HPDE6-E6E7 (cell line): ENCODE measurements around the gene LNPEP.

Experiments used
- DNase-seq: peaks from one replicate; pipeline ENCODE4 v3.0.0; 2011; ENCODE audit warnings: missing footprints; ENCODE audit errors: extremely low spot score

LNPEP gene

GRCh38 chr5:96999856-97000255 lies 64.0 kb downstream of the LNPEP start:
- DNase-seq: no peak

- DNase-seq: no peak
Measured at GRCh38 chr5:97000391-97000790, 64.5 kb downstream of the LNPEP start.

DNA sequence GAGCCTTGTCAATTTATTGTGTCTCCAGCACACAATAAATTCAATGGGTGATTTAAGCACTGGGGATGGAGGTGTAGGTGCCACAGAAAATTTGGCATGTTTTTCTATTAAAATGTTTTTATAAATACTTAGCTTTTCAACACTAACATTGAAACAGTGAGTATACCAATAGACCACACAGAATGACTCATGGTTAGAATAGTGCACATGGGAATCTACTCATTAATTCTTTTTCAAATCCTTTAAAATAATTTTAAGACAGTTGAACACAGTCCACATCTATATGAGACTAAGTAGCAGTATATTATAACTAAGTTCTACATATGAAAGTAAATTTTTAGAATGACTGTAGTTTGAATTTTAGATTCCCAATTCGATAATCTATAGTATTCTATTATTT lies 67.1 kb downstream of the LNPEP start:
- no peak for DNase-seq

GRCh38 chr5:97004423-97005060 lies 68.7 kb downstream of the LNPEP start:
- no peak for DNase-seq

- DNase-seq: no peak
Measured at GRCh38 chr5:97006454-97007060, 70.7 kb downstream of the LNPEP start.

DNA sequence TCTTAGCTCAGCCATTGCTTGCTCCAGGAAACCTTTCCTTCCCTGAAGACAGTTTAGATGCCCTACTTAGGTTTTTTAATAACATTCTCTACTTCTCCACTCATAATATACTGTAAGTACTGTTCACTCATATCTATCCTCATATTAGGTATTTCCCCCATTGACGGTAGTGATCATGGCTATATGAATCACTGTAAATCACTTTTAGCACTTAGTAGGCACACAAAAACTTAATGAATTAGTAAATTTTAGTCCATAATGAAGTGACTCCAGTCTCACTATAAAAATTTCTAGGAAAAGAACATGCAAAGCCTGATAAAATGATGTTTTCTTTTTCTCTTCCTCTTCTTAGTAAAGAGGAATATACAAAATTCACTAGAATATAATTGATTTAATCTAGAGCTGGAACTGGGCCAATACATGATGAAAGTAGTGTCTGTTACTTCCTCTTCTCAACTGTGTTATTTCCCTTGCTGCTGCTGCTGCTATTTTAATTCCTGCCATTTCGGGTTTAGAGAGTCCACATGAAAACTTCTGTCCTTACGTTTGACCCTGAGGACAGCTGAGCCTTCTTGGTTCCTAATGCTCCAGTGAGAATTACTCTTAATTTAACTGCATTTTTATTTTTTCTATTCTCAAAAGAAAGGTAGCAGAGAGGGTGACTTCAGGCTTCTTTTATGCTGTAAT lies 73.5 kb downstream of the LNPEP start:
- no peak for DNase-seq

GRCh38 chr5:97009921-97010320 lies 74.0 kb downstream of the LNPEP start:
- DNase-seq: no peak

GRCh38 chr5:97010606-97011005 lies 74.7 kb downstream of the LNPEP start:
- DNase-seq: no peak

DNA sequence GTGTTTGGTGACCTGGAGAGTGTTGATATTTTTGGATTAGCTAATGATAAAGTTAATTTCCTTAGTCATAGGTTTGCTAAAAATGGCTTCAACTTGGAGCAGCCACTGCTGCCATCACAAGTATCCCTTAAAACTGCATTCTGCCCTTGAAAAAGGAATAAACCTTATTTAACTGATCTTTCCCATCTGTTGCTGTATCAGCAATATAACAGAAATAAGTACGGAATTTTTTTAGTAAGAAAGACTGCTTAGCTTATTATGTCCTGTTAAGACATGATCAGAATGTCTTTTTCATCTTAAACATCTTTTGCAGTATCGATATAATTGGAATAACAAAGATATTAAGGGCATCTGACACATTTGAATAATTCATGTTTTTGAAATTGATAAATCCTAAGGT lies 75.7 kb downstream of the LNPEP start:
- no peak for DNase-seq

DNA sequence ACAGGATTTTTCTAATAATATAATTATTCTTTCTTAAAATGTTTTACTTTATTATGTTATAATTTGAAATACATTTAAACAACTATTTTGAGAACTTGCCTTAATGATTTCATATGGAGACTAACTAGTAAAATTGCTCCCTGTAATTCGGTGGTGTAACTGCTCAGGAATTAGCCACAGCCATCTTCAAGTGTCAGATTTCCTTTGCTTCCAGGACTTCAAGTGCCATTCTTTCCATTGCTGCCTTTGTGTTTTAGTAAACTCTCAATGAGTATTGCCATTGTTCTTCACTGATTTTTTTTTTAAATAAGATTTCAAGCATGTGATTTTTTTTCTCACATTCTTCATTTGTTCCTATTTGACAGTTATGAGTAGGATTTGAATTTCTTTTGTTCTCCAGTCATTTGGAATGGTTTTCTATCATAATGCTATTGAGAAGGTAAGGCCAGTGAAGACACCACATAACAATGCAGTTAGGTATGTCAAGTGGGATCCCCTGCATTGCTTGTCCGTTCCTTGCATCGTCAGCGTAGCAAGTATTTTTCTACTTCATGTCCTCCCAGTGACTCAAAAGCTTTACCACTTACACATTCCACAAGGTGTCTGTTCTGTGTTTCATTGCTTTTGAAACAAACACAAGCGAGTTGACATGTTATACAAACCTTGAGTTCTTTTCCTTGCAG lies 83.7 kb downstream of the LNPEP start:
- DNase-seq: no peak

DNA sequence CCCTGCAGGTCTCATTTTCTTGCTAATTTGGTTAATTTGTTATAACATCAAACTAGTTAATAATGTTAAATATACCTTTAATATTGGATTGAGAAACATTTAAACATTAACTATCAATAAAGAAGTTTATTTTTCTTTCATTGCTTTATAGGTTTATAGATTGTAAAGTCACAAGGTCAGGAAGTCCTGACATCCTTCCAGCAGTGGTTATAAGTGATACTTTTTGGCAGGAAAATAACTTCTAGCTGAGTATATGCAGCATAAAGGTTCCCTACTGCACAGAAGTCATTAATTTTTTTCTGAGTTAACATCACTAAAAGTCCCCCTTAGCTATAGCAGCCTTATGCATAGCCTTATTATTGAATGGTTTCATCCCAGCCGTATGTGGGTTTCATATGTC lies 85.5 kb downstream of the LNPEP start:
- no peak for DNase-seq

GRCh38 chr5:97022898-97023297 lies 87.0 kb downstream of the LNPEP start:
- DNase-seq: no peak

- no peak for DNase-seq
Measured at GRCh38 chr5:97026721-97027120, 90.8 kb downstream of the LNPEP start.

DNA sequence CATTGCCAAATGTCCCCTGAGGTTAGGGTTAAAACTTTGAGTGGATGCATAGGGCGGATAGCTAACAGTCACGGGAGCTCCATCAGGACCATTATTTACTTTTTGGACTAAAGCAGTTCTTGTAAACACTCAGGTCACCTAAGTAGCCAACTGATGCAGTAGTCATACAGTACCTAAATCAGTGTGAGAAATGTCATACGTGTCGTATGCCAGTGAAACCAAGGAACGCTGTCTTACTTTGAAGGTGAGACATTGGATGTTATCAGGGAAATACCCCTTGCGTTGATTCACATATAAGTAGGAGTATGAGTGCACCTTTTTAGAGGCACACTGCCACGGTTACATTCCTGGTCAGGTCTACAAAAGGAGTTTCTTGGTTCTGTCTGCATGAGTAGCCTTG lies 101.9 kb downstream of the LNPEP start:
- no peak for DNase-seq

DNA sequence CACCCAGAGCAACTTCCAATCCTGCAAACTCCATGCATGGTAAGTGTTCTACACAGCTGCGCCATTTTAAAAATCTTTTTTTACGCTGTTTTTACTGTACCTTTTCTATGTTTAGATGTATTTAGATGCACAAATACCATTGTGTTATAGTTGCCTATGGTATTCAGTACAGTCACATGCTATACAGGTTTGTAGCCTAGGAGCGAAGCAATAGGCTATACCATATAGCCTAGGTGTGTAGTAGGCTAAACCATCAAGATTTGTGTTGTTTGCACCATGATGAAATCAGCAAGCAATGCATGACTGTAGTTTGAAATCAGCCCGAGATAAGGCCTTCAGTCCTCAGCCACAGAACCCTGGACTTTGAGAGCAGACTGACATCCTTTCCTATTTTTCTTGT lies 105.4 kb downstream of the LNPEP start:
- no peak for DNase-seq

GRCh38 chr5:97042996-97043395 lies 107.1 kb downstream of the LNPEP start:
- DNase-seq: no peak

- DNase-seq: no peak
Measured at GRCh38 chr5:97043511-97043910, 107.6 kb downstream of the LNPEP start.

DNA sequence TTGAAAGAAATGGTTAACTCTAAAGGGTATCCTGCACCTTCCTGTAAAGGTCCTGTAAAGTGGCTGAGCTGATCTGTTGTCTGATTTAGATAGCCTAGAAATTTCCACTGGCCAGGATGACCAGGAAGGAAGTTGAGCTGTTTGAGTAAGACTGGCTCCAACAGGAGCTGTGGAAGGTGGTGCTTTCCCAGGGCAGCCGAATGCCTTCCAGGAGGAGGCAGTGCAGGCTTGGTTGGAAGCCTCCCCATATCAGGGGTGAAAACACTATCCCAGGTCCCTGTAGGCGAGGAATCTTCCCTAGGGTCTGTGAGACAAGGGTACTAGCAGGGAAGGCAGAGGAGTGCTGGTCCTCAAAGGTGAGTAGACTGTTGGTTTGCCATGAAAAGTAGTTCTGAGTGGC lies 108.2 kb downstream of the LNPEP start:
- DNase-seq: peak; percentile 23

- no peak for DNase-seq
Measured at GRCh38 chr5:97046270-97046982, 110.5 kb downstream of the LNPEP start.

- DNase-seq: no peak
Measured at GRCh38 chr5:97047076-97047475, 111.2 kb downstream of the LNPEP start.

DNA sequence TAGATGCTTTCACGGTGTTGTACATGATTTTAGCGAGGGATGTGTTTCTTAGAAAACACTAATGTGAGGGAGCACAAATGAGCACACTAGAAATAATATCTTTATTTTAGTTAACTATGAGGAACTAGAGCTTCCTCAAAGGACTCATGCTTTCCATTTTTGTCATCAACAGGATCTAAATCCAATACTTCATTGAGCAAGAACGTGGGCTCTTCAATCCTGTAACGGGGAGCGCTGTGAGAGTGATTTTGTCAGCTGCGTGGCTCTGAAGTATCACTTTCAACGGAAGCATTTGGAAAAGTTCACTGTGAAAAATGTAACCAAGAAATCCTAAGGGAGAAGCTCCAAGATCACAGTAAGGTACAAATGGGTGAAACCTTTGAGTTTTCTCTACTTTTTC lies 113.3 kb downstream of the LNPEP start:
- no peak for DNase-seq

DNA sequence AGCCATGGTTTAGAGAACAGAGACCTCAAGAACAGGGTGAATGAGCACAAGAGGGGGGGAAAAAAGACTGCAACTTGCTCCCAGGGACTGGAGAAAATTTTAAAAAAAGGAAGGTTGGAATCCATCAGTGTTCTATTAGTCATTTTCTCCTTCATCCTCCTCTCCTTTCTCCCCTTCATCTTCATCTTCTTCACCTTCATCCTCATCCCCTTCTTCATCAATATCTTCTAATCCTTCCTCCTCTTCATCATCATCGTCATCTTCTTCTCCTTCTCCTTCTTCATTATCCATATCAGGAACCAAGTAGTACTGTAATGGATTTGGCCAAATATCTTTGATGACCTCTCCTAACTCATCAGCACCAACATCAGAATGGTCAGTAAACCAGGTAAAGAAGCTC lies 120.4 kb downstream of the LNPEP start:
- DNase-seq: no peak
